Right hindlimb (tissue), 1 donor: Measurements from ENCODE around the gene NANOS3.

ENCODE experiments used
- DNase-seq: peaks from one replicate; pipeline ENCODE4 v3.0.0-alpha.2; 2018

Gene NANOS3

GRCh38 chr19:13864667-13865570 lies 12.0 kb upstream of the NANOS3 start:
- no peak for DNase-seq

- DNase-seq = no peak
Measured at GRCh38 chr19:13865571-13866462, 11.1 kb upstream of the NANOS3 start.

GRCh38 chr19:13866463-13867046 lies 10.4 kb upstream of the NANOS3 start:
- no peak for DNase-seq

- no peak for DNase-seq
Measured at GRCh38 chr19:13868663-13869062, 8.3 kb upstream of the NANOS3 start.

DNA sequence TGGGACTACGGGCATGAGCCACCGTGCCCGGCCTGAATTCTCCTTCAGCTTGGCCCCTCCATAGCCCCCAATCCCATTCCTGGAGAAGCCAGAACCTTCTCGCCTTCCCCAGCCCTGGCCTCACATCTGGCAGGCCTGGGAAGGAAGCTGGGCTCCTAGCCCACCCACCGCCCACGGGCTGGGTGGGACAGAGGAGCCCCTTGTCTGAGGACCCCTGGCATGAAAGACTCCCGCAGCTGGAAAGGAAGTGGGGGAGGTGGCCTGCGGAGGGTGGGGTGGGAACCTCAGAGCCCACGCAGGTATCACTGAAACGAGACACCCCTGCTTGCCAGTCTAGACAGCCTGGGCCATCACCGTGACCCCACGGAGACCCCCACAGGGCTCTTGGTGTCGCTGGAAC lies 7.7 kb upstream of the NANOS3 start:
- peak; percentile 80 for DNase-seq

DNA sequence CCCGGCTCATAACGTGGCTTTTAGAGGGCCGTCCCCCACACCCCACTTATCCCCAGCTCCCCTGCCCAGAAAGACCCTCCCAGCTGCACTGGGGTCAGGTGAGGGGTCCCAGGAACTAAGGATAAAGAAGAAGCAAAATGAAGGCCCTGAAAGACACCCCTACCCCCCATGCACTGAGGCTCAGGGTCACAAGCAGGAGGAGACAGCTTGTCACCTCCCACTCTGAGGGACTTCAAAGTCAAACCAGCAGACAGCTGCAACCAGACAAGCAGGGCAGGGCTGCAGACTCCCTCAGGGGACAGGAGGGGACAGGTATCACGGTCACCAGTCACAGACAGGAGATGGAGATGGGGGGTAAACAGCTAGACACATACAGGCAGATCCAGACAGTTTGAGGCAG lies 6.1 kb upstream of the NANOS3 start:
- no peak for DNase-seq

GRCh38 chr19:13872339-13872694 lies 4.6 kb upstream of the NANOS3 start:
- no peak for DNase-seq

DNA sequence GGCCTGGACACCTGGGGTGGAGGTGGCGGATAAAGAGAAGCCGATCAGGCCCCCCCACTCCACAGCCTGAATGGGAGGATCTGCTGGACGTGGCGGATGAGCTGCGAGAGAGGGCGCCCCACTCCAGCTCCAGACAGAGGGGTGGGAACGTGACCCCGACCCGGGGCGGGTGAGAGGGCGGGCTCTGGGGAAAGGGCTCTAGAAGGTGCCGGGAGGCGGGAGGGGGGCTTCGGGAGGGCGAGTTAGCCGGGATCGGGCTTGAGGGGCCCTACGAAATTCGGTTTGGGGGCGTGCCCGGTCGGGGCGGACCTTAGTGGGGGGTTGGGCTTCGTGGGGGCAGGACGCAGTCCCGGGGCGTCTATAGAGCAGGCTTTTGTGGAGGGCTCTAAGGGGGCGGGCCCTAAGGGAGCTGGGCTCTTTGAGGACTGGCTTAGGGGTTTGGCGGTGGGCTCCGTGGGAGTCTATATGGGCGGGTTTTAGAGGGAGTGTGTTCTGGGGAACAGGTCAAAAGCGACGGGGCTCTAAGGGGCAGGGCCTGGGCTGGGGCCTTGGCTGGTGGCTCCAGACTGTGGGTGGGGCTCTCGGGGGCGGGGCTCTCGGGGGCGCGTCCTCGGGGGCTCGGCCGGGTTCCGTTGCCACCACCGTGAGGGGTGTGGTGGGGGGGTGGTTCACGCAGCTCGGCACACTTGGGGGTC lies 4.1 kb upstream of the NANOS3 start:
- DNase-seq = peak; percentile 66

DNA sequence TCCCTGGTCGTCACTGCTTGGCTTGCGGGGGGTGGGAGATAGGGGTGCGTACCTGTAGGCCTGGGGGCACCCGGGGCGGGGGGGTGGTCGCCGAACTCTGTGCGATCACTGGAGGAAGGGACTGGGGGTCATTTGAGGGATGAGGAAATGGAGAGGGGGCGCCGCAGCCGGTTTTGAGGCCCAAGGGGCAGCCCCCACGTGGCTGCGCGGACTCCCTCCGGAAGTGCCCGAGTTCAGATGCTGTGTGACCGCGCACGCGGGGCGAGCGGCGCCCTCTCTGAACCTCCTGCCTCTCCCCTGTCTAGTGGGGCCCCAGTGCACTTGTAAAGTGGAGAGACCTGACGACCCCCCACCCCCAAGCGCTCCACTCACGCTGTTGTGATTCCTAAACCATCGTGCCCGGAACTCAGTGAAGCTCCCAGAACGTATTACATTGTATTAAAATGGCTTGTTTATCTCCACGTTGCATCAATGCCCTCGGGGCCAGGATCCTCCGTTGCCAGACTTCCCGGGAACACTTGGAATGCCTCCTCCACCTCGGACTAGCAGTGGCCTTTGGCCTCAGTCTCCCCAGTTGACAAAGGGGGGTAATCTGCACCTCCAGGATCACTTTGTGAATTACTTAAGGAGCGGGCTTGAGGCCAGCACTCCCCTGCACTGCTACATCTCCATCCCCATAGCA lies 3.0 kb upstream of the NANOS3 start:
- no peak for DNase-seq

DNA sequence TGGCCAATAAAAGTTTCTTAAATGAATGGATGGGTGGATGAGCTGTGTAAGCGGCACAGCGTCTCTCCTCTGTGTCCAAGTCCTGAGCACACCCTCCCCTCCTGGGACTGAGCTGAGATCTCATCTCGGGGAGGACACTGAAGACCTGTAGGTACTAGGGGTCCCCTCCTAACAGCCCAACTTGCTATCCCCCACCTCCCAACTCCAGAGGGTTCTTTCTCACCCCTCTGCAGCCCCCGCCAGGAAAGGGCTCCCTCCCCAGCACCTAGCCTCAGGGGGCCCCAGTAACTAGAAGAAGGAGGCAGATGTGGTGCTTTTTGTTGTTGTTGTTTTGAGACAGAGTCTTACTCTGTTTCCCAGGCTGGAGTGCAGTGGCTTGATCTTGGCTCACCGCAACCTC lies 1.1 kb upstream of the NANOS3 start:
- DNase-seq = no peak

DNA sequence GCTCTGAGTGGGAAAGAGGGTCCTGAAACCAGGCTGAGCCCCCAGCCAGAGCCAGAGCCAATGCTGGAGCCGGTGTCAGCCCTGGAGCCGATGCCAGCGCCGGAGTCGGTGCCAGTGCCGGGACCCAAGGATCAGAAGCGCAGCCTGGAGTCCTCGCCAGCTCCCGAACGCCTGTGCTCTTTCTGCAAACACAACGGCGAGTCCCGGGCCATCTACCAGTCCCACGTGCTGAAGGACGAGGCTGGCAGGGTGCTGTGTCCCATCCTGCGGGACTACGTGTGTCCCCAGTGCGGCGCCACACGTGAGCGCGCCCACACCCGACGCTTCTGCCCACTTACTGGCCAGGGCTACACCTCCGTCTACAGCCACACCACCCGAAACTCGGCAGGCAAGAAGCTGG lies 369 bp downstream of the NANOS3 start:
- no peak for DNase-seq

DNA sequence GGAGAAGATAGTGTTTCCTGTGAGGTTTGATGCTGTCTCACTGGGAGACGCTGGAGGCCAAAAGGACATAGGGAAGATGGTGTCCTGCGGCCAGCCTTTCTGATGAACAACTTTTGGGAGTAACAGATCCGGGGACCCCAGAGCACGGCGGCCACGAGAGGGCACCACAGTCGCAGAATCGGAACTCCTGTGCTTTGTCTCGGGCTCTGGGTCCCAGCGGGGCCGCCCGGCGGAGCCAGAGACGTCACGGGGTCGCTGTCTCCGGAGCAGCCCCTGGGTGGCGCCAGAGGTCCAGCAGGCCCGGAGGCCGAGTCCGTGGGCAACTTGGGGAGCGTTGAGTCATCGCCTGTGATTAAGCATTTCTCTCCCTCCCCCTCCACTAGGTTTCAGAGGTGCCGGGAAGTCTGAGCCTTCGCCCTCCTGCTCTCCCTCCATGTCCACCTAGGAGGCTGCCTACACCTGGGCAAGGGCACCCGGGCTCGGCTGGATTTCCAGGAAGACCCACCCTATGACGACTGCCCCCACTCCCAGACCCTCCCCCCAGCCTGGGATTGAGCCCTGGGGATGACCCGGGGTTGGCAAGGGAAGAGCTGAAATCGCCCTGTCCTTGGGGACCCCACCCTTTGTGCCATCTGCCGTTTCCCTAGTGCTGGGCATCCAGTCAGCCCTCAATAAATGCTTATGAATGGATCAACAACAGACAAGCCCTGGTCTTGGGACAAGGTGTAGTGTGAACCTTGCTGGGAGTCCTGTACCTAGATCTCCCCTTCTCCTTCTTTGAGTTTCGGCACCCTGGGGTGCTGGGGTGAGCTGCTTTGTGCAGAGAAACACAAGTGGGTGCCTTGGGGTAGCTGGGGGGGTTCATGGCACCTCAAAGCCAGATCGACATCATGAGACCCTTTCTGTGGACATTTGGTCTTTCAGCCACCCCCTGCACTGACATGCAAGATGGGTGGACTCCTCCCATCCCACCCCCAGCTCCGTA lies 3.4 kb downstream of the NANOS3 start:
- DNase-seq = peak; percentile 98

DNA sequence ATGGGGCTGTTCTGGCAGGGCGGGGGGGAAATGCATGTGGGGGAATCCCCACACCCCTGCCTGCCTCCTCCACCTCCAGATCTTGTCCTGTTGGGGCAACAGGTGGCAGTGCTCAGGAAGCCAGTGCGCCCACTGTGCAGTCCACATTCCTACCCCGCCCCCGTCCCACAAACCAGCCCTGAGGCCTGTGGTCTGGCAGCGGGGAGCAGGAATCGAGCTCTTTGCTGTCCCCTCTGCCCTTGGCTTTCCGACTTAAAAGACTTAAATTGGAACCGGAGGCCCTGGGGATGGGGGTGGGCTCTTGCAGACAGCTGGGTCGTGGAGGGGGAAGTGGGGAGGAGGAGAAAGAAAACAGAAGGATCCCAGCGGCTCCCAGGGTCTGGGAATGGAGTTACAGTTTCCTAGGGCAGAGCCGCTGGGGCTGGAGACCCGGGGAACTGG lies 4.3 kb downstream of the NANOS3 start:
- no peak for DNase-seq

GRCh38 chr19:13881692-13882418 lies 4.9 kb downstream of the NANOS3 start:
- peak; percentile 61 for DNase-seq

DNA sequence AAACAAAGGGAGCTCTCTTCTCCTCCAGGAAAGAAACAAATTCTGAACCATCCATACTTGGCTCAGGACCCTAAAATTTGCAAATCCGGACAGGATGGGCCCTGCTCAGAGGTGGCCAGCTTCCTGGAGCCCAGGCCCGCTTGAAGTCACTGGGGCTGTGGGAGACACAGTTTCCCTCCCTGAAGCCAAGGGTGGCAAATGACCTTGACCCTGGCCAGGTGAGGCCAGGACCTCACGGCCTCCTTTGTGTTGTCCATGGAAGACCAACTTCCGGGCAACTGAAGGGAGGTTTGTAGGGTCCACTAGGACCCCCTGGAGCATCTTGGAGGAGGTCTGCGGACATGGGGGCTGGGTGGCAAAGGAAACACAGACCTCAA lies 5.5 kb downstream of the NANOS3 start:
- no peak for DNase-seq

DNA sequence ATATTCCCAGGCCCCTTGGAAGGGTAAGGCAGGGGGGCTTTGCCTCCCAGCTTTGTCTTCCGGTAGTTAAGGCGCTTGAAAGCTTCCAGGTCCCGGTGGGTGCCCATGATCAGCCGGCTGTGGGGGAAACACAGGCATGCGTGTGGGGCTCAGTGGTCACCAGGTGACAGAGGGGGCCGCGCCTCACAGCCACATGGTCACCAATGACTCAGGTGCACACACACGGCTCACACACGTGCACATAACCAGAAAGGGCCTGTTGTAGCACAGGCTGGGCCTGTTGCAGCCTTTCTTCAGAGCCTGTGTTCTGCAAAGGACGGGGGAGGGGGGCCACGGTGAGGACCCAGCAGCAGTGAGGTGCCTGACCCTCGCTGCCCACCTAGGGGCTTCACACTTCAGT lies 5.9 kb downstream of the NANOS3 start:
- no peak for DNase-seq

- DNase-seq = no peak
Measured at GRCh38 chr19:13883516-13884064, 6.7 kb downstream of the NANOS3 start.

- no peak for DNase-seq
Measured at GRCh38 chr19:13884726-13885591, 8.0 kb downstream of the NANOS3 start.

DNA sequence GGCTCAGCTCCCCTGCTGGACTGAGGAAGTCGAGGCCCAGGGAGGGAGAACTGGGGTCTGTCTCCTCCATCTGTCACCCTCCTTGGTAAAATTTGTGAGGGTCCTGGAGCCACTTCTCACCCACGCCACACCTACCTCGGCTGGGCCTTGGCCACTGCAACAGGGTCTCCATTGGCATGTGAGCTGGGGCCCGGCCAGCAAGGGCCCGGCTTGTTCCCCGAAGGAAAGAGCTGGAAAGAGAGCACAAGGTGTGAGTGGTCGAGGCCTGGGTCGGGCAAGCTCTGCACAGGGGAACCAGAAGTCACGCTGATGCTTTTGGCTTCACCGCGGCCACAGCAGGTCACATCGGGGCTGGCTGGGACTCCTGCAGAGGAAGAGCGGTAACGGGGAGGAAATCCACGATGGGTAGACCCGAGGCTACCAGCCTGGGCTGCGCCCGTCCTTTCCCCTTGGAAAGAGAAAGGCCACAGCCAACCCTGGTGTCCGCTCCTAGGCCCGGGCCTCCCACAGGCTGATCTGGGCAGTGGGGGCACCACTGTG lies 9.0 kb downstream of the NANOS3 start:
- no peak for DNase-seq
